ENCODE data around the gene PCDH9.

PCDH9 gene

GRCh38 chr13:67120872-67121531 lies 109.1 kb downstream of the PCDH9 start:
- Histone ChIP-seq H3K4me3 (ENCODE audit: severe bottlenecking) (no peak overlapping the region), H3K9me3 (ENCODE audit: severe bottlenecking) (no peaks in the 10 kb centered on the region), H3K27ac (ENCODE audit: poor library complexity, severe bottlenecking) (peak overlapping the region; percentile 44), H3K27me3 (ENCODE audit: insufficient read depth, poor library complexity, severe bottlenecking) (no peaks in the 10 kb centered on the region), H3K4me1 (ENCODE audit: insufficient read depth, poor library complexity, severe bottlenecking) (peaks cover 44% of the 10 kb centered on the region), H3K36me3 (ENCODE audit: low read depth) (no peaks in the 10 kb centered on the region)
- TF ChIP-seq, protein P1, sequence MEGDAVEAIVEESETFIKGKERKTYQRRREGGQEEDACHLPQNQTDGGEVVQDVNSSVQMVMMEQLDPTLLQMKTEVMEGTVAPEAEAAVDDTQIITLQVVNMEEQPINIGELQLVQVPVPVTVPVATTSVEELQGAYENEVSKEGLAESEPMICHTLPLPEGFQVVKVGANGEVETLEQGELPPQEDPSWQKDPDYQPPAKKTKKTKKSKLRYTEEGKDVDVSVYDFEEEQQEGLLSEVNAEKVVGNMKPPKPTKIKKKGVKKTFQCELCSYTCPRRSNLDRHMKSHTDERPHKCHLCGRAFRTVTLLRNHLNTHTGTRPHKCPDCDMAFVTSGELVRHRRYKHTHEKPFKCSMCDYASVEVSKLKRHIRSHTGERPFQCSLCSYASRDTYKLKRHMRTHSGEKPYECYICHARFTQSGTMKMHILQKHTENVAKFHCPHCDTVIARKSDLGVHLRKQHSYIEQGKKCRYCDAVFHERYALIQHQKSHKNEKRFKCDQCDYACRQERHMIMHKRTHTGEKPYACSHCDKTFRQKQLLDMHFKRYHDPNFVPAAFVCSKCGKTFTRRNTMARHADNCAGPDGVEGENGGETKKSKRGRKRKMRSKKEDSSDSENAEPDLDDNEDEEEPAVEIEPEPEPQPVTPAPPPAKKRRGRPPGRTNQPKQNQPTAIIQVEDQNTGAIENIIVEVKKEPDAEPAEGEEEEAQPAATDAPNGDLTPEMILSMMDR (IDR thresholded peaks at IDR 0.05; ENCODE audit: poor library complexity, severe bottlenecking) = no peak
- DNase-seq (ENCODE audit: low spot score) (no peak), ATAC-seq (ENCODE audit: low read depth) (peak; percentile 75)

DNA sequence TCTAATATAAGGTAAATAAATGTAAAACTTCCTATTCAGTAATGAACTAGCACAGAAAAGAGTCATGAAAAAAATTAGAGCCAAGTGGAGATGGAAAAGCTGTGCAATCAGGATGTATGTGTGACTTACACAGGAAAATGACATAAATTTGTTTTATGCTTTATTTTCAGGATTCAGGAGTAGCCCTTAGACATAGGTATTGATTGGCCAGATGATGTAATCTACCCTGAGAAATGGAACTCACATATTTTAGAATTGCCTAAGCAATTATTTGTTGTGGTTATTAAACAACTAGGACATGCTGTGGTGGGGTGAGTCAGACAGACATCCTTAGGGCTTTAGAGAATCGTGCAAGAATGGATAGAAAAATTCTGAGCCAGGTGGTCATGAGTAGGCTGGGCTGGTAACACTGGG lies 110.6 kb downstream of the PCDH9 start:
- no peaks in the 10 kb centered on the region for H3K36me3 ChIP-seq (ENCODE audit: low read depth)
- TF ChIP-seq, protein P1 (IDR thresholded peaks at IDR 0.05; ENCODE audit: poor library complexity, severe bottlenecking) = no peak
- DNase-seq (ENCODE audit: low spot score) = peak; percentile 74
- ATAC-seq (ENCODE audit: low read depth) = peak; percentile 99
- no peaks in the 10 kb centered on the region for H3K9me3 ChIP-seq (ENCODE audit: severe bottlenecking)
- H3K4me3 ChIP-seq (ENCODE audit: severe bottlenecking) = no peak overlapping the region
- no peaks in the 10 kb centered on the region for H3K27me3 ChIP-seq (ENCODE audit: insufficient read depth, poor library complexity, severe bottlenecking)
- peaks cover 44% of the 10 kb centered on the region for H3K4me1 ChIP-seq (ENCODE audit: insufficient read depth, poor library complexity, severe bottlenecking)
- peak overlapping the region; percentile 44 for H3K27ac ChIP-seq (ENCODE audit: poor library complexity, severe bottlenecking)

DNA sequence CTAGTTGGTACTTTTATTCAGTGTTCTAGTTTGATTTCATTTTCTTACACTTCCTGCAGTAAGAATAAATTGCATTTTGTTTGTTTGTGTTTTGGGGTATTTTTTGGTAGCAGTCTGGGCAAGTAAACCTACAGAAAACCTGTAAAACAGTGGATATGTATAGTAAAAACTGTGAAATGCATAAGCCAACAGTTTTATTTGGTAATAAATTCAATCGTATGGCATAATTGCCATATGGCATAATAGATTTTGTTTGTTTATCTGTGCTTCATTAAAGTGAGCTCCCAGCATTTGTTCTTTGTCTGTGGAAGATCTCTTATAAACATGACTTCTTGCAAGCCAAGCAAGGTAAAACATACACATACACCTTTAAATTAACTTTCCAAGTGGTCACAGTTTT lies 111.9 kb downstream of the PCDH9 start:
- H3K4me1 ChIP-seq (ENCODE audit: insufficient read depth, poor library complexity, severe bottlenecking) = peaks cover 33% of the 10 kb centered on the region
- TF ChIP-seq, protein P1 (IDR thresholded peaks at IDR 0.05; ENCODE audit: poor library complexity, severe bottlenecking) = no peak
- H3K27ac ChIP-seq (ENCODE audit: poor library complexity, severe bottlenecking) = no peak overlapping the region
- H3K4me3 ChIP-seq (ENCODE audit: severe bottlenecking) = no peak overlapping the region
- ATAC-seq (ENCODE audit: low read depth) = no peak
- H3K27me3 ChIP-seq (ENCODE audit: insufficient read depth, poor library complexity, severe bottlenecking) = no peaks in the 10 kb centered on the region
- H3K36me3 ChIP-seq (ENCODE audit: low read depth) = no peaks in the 10 kb centered on the region
- no peaks in the 10 kb centered on the region for H3K9me3 ChIP-seq (ENCODE audit: severe bottlenecking)
- DNase-seq (ENCODE audit: low spot score) = no peak

DNA sequence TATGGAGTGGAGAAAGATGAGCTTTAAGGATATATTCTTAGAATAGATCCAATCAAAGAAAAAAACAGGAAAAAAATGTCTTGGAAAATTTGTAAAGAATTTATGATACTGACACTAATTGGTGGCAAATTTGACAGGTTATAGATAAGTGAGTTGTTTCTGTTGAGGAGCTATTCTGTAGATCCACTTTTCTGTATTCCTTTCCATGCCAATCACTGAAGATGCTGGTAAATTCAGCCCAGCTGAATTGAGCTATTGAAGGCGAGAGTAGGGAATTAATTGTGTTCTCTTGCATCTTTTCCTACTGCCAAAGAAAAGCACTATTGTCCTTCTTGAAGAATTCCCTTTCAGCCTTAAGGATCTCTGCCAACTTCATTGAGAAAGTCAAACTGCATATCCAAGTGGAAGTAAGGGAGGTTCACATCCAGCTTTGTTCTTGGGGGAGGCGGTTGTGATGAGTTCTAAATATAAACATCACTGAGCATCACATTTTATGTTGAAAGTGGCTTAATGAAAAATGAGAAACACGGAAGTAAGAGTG lies 113.1 kb downstream of the PCDH9 start:
- no peak overlapping the region for H3K4me3 ChIP-seq (ENCODE audit: severe bottlenecking)
- ATAC-seq (ENCODE audit: low read depth) = no peak
- H3K27me3 ChIP-seq (ENCODE audit: insufficient read depth, poor library complexity, severe bottlenecking) = no peaks in the 10 kb centered on the region
- no peaks in the 10 kb centered on the region for H3K9me3 ChIP-seq (ENCODE audit: severe bottlenecking)
- TF ChIP-seq, protein P1 (IDR thresholded peaks at IDR 0.05; ENCODE audit: poor library complexity, severe bottlenecking) = no peak
- H3K4me1 ChIP-seq (ENCODE audit: insufficient read depth, poor library complexity, severe bottlenecking) = peaks cover 30% of the 10 kb centered on the region
- DNase-seq (ENCODE audit: low spot score) = no peak
- no peak overlapping the region for H3K27ac ChIP-seq (ENCODE audit: poor library complexity, severe bottlenecking)
- no peaks in the 10 kb centered on the region for H3K36me3 ChIP-seq (ENCODE audit: low read depth)

- ATAC-seq (ENCODE audit: low read depth) = peak; percentile 62
- no peak overlapping the region for H3K27ac ChIP-seq (ENCODE audit: poor library complexity, severe bottlenecking)
- DNase-seq (ENCODE audit: low spot score) = no peak
- H3K4me3 ChIP-seq (ENCODE audit: severe bottlenecking) = no peak overlapping the region
- no peaks in the 10 kb centered on the region for H3K9me3 ChIP-seq (ENCODE audit: severe bottlenecking)
- TF ChIP-seq, protein P1 (IDR thresholded peaks at IDR 0.05; ENCODE audit: poor library complexity, severe bottlenecking) = no peak
- no peaks in the 10 kb centered on the region for H3K4me1 ChIP-seq (ENCODE audit: insufficient read depth, poor library complexity, severe bottlenecking)
- H3K27me3 ChIP-seq (ENCODE audit: insufficient read depth, poor library complexity, severe bottlenecking) = no peaks in the 10 kb centered on the region
- H3K36me3 ChIP-seq (ENCODE audit: low read depth) = no peaks in the 10 kb centered on the region
Observed at GRCh38 chr13:67107979-67108378, 122.2 kb downstream of the PCDH9 start.
